GM21423 (cell line): ENCODE results near the gene YIPF2.
"Not testable (repeated sequence)": the region's sequence is repeated elsewhere in the genome, so short reads cannot be mapped to it uniquely, and the experiment has no call there.

Experiments
- ATAC-seq: cut with Tn5 transposase; IDR thresholded peaks from one replicate; pipeline ENCODE4 v1.9.1; 2021; ENCODE audit warnings: mild to moderate bottlenecking, moderate library complexity; ENCODE audit not compliant: unreplicated experiment

YIPF2 gene

GRCh38 chr19:10928563-10929401, at the start of gene YIPF2, which contains the start of gene TIMM29:
Gene YIPF2 (minus strand): TSS chr19:10928639. CDS start chr19:10928410, 229 bp downstream.
Gene TIMM29 (plus strand): TSS chr19:10928811. CDS start chr19:10928823, 12 bp downstream.
- peak; percentile 83 for ATAC-seq

DNA sequence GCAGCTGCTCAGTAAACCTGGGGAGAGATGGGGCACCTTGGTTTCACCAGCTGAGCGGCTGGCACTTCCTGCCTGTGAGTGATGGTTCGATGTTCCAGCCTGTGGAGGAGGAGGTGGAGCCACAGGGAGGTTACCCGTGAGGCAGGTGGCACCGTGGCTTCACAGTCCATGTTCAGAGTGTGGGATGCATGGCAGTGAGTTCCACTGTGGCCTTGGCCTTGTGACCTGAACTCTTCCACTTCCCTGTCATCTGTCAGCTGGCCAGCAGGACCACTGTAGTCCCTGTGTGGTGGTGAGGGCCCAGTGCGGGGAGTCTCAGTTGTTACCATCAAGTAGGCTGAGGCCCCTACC, 49.3 kb upstream of the YIPF2 start:
- ATAC-seq = no peak

DNA sequence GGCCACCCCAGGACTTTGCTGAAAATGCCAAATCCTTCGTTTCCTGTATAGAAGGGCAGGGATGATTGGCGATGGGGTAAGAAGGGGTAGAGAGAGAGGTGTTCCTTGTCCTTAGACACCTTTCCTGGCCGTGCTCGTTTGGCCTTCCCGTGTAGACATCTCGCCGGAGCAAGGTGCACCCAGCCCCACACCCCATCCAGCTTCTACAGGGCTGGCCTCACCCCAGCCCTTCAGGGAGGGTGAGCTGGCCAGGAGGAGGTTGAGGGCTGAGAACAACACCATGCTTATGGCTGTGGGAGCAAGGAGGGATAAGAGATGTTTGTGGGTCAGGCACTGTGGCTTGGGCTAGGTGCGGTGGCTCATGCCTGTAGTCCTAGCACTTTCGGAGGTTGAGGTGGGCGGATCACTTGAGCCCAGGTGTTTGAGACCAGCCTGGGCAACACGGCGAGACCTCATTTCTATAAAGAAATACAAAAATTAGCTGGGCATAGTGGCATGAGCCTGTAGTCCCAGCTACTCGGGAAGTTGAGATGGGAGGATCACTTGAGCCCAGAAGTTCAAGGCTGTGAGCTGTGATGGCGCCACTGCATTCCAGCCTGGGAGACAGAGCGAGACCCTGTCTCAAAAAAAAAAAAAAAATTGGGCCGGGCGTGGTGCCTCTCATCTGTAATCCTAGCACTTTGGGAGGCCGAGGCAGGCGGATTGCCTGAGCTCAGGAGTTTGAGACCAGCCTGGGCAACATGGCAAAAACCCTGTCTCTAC, 47.9 kb upstream of the YIPF2 start:
- no peak for ATAC-seq

GRCh38 chr19:10975374-10976130, 47.1 kb upstream of the YIPF2 start:
- ATAC-seq = no peak

DNA sequence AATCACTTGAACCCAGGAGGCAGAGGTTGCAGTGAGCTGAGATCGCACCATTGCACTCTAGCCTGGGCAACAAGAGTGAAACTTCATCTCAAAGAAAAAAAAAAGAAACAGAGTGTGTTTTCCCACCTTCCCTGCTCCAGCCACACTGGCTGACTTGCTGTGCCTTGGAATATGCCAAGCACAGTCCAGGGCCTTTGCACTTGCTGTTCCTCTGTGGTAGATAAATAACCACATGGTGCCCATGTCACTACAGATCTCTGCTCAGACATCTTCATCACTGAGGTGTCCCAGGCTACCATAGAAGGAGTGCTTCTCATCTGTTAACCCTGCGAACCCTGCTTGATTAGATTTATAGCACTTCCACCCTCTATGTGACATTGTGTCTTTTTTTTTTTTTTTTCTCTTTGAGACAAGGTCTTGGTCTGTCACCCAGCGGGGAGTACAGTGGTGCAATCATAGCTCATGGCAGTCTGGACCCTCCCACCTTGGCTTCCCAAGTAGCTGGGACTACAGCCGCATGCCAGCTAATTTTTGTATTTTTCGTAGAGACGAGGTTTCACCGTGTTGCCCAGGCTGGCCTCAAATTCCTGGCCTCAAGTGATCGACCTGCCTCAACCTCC, 42.8 kb upstream of the YIPF2 start:
- no peak for ATAC-seq

- ATAC-seq = no peak
Measured at GRCh38 chr19:10968527-10969135, 40.2 kb upstream of the YIPF2 start.

DNA sequence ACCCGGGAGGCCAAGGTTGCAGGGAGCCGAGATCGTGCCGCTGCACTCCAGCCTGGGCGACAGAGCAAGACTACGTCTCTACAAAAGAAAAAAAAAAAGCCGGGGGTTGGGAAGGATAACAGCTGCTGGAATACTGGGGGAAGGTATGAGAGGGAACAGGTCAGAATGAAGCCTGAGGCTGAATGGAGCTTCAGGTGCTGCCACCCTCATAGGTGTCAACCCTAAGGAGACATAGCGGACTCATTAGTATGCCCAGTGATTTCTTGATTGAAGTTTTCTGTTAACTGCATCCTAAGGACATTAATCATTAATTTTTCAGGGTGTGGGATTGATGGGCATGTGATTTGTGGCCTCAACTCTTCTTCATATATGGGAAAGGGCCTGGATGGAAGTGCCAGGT, 38.4 kb upstream of the YIPF2 start:
- no peak for ATAC-seq

DNA sequence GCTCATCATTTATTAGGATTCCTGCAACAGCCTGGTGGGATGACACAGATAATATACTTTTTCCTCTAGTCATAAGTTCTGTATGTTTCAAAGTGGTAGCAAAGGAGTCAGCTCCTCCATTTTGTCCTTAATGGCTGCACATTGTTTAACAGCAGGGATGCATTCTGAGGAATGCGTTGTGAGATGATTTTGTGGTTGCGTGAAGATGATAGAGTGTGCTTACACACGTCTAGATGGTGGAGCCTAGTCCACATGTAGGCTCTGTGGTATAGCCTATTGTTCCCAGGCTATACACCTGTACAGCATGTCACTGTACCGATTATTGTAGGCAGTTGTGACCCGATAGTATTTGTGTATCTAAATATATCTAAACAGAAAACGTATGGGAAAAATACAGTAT, 37.0 kb upstream of the YIPF2 start:
- no peak for ATAC-seq

DNA sequence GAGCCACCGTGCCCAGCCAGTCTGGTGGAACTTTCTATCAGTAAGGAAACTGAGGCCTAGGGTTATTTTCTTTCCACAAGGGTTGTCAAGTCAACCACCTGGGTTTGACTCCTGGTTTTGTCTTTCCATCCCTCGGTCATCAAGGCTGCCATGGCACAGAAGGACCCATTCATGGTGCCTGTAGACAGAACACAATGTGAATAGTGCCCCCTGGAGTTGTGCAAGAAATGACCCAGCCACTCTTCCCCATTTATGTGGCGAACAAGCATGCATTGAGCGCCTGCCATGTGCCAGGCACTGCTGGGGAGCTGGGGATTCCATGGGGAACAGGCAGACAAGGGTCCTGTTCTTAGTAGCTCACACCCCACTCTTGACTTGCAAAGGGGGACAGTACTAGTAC, 36.5 kb upstream of the YIPF2 start:
- ATAC-seq = no peak

DNA sequence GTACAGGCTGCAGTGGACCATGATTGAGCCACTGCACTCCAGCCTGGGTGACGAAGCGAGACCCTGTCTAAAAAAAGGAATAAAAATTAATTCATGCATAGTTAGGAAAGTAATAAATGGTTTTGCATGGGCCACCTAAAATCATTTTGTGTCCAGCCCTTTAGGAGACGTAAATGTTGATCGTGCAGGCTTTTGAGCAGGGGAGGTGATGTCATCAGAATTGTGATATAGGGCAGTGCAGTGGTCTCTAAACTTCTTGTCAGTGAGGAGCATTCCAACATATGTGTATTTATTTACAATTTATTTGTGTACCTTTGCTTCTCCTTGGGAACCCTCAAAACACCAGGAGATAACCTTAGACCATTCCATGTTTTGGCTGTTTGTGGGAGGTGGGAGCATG, 35.4 kb upstream of the YIPF2 start:
- no peak for ATAC-seq

- no peak for ATAC-seq
Measured at GRCh38 chr19:10962863-10963262, 34.4 kb upstream of the YIPF2 start.

GRCh38 chr19:10961073-10961860, 32.8 kb upstream of the YIPF2 start:
- peak; percentile 33 for ATAC-seq

GRCh38 chr19:10960314-10961072, 32.1 kb upstream of the YIPF2 start, which contains the start of gene SMARCA4:
Gene SMARCA4 (plus strand): TSS chr19:10961030. CDS start chr19:10984152, 23,122 bp downstream.
- peak; percentile 70 for ATAC-seq

DNA sequence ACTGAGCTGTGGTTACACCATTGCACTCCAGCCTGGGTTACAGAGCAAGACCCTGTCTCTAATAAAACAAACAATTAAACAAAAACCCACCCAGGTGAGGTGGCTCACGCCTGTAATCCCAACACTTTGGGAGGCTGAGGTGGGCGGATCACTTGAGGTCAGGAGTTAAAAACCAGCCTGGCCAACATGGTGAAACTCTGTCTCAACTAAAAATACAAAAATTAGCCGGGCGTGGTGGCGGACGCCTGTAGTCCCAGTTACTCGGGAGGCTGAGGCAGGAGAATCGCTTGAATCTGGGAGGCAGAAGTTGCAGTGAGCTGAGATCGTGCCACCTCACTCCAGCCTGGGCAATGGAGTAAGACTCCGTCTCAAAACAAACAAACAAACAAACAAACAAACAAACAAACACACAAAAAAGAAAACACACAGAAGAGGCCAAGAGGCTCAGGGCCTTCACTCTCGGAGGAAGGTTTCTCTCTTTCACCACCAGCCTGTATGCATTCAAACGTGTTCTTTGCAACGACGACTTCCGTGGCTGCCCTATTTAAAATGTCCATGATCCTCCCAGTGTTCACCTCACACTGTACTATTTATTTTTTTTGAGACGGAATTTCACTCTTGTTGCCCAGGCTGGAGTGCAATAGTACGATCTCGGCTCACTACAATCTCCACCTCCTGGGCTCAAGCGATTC, 31.0 kb upstream of the YIPF2 start:
- not testable (repeated sequence) for ATAC-seq

- no peak for ATAC-seq
Measured at GRCh38 chr19:10952809-10953208, 24.4 kb upstream of the YIPF2 start.

- ATAC-seq = no peak
Measured at GRCh38 chr19:10946958-10947657, 18.7 kb upstream of the YIPF2 start.

- ATAC-seq = no peak
Measured at GRCh38 chr19:10945264-10945663, 16.8 kb upstream of the YIPF2 start.

DNA sequence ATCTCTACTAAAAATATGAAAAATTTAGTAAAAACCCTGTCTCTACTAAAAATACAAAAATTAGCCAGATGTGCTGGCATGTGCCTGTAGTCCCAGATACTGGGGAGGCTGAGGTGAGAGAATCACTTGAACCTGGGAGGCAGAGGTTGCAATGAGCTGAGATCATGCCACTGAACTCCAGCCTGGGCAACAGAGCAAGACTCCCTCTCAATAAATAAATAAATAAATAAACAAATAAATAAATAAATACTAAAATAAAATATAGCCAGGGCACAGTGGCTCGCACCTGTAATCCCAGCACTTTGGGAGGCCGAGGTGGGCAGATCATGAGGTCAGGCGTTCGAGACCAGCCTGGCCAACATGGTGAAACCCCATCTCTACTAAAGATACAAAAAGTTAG, 15.0 kb upstream of the YIPF2 start:
- ATAC-seq = not testable (repeated sequence)
